Cardiac fibroblast (primary cell): ENCODE measurements around the gene TSPAN31.

Source experiments
- DNase-seq, 2 donors: peaks; one replicate each; pipeline versions ENCODE4 v3.0.0 to v3.0.0-alpha.2; 2010; ENCODE audit warnings: low read depth in 2 of 2
- H3K4me3 ChIP-seq, 2 donors: replicated peaks in 1 of 2; 1 replicate in 1 of 2; 2 replicates in 1 of 2; pipeline ENCODE4 v1.5.1; 2011; ENCODE audit warnings: low read depth in 2 of 2, low read length in 2 of 2, mild to moderate bottlenecking in 2 of 2, moderate library complexity in 1 of 2
- CTCF ChIP-seq: IDR thresholded peaks from one replicate; pipeline ENCODE4 v1.5.1; 2011; ENCODE audit warnings: low read depth, mild to moderate bottlenecking, low read length, inconsistent platforms

TSPAN31 gene

DNA sequence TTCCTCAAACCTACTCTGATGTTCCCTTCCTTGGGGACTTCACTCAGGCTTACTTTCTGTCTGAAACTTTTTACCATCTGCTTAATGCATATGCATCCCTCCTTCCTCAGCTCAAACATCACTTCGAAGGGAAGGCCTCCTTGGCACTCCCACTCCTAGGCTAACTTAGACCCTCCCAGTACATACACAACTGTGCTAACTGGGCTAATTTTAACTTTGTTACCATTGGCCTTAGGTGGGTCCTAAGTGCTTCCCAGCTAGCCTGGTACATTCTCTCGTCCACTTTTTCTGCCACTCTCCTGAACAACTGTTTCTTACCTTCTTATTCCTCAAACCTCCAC, 31.4 kb downstream of the TSPAN31 start:
- H3K4me3 ChIP-seq, result no peak overlapping the region
- no peak for TF ChIP-seq CTCF
- no peak for DNase-seq

DNA sequence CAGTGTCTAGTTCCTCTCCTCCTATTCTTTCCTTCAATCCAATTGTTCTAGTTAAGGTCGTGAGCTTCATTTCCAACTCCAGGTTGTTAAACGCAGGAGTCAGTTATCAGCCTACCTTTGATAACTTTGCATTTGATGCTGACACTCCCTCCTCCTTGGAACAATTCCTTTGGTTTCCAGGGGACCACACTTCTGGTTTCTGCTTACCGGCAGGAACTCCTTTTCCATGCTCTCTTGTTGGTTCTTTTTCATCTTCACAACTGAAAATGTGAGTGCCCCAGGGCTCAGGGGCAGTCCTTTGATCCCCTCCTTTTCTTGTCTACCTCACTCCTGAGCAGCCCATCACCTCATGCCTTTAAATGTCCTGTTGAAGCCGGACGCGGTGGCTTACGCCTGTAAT, 32.5 kb downstream of the TSPAN31 start:
- DNase-seq, result no peak
- H3K4me3 ChIP-seq, result no peak overlapping the region
- TF ChIP-seq CTCF, result no peak

DNA sequence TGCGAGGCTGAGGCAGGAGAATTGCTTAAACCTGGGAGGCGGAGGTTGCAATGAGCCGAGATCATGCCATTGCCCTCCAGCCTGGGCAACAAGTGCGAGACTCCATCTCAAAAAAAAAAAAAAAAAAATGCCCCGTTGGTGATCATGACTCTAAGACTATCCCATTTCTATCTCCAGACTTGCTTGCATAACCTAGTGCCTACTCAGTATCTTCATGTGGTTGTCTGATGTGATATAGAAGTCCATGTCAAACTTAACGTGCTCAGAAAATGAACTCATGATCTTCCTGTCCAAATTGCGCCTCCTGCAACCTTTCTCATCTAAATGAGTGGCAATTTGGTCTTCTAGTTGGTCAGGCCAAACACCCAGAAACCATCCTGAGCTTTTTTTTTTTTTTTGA, 33.1 kb downstream of the TSPAN31 start:
- TF ChIP-seq CTCF, result no peak
- DNase-seq, result no peak
- no peak overlapping the region for H3K4me3 ChIP-seq

- peak in 1 of 2 donors; percentile 35 for DNase-seq
- no peak for TF ChIP-seq CTCF
- no peak overlapping the region for H3K4me3 ChIP-seq
Observed at GRCh38 chr12:57779736-57780135, 34.9 kb downstream of the TSPAN31 start.

DNA sequence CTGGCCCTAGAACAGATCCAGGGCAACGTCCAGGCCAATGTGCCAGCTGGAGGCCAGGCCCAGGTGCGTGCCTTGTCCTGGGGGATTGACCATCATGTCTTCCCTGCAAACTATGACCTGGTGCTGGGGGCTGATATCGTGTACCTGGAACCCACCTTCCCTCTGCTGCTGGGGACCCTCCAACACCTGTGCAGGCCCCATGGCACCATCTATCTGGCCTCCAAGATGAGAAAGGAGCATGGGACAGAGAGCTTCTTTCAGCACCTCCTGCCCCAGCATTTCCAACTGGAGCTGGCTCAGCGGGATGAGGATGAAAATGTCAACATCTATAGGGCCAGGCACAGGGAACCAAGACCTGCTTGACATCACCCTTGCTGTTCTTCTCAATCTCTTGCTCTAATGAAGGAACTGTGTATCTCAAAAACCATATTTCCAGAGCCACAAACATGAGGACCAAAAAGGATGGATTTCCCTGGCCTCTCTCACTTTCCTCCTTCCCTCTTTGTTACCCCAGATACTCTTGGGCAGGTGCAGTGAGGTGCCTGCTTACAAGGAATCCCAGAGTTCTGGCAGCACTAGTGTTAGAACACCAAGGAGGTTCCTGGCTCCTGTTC, 35.6 kb downstream of the TSPAN31 start:
- no peak for TF ChIP-seq CTCF
- H3K4me3 ChIP-seq, result no peak overlapping the region
- no peak for DNase-seq

DNA sequence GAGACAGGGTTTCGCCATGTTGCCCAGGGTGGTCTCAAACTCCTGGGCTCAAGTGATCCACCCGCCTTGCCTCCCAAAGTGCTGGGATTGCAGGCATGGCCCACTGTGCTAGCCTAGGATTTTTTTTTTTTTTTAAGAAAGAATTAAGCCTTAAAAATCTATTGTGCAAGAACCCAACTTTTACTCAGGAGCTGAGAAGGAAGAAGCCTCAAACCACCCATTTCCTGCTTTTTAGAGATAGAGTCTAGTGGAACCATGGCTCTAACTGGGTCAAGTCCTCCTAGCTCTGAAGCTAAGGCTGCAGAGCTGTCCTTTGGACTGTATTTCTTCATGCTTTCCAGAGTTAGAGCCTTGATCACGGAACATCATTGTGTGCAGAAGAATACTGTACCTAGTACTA, 36.4 kb downstream of the TSPAN31 start:
- H3K4me3 ChIP-seq, result no peak overlapping the region
- TF ChIP-seq CTCF, result no peak

DNA sequence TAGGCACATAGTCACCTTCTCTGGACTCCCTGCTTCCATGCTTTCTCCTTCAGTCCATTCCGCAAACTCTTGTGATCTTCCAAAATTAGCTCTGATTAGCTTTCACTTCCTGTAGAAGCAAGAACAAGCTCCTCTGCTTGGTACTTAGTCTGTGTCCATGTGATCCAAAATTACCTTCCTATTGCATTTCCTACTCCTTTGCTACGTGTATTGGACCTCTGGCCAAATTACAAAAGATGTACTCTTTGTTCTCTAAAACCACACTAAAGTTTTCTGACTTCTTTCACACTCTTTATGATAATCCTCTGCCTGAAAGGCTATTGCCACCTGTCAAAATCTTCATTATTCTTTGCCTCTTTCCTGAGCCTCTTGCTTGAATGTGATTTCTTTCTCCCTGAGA, 37.0 kb downstream of the TSPAN31 start:
- no peak for TF ChIP-seq CTCF
- no peak overlapping the region for H3K4me3 ChIP-seq
- DNase-seq, result no peak

More for the DNA sequence above, 36.4 kb downstream of the TSPAN31 start:
- no peak for DNase-seq
